22Rv1 (cell line): ENCODE data around the gene ENTPD2.

ENCODE experiments used
- ZFX ChIP-seq: fragments of 450-650 bp; IDR thresholded peaks from 2 replicates; pipeline ENCODE4 v1.6.1; 2017; ENCODE audit warnings: antibody characterized with exemption, borderline replicate concordance
- TF ChIP-seq, protein P1 (sequence below): fragments of 450-650 bp; IDR thresholded peaks from 2 replicates; pipeline ENCODE4 v1.5.1; 2017; ENCODE audit warnings: mild to moderate bottlenecking

DNA sequence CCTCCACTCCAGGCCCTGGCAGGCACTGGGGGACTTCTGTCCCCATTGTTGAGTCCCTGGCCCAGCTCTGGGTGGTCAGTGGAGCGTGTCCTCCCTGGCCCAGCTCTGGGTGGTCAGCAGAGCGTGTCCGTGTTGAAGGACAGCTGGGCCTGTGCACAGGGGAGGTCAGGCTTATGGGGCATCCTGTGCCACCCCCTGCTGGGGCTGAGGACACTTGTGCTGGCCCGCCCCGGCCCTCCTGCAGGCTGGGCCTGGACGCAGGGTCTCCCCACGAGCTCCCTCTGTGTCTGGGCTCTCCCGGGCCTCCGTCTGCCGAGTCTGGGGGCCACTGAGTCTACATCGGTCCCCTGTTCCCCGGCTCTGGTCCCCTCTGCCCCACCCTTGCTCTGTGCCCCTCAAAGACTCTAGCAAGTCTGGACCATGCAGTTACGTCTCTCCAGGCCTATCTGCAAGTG, 46.0 kb downstream of the ENTPD2 start:
- TF ChIP-seq, protein P1, sequence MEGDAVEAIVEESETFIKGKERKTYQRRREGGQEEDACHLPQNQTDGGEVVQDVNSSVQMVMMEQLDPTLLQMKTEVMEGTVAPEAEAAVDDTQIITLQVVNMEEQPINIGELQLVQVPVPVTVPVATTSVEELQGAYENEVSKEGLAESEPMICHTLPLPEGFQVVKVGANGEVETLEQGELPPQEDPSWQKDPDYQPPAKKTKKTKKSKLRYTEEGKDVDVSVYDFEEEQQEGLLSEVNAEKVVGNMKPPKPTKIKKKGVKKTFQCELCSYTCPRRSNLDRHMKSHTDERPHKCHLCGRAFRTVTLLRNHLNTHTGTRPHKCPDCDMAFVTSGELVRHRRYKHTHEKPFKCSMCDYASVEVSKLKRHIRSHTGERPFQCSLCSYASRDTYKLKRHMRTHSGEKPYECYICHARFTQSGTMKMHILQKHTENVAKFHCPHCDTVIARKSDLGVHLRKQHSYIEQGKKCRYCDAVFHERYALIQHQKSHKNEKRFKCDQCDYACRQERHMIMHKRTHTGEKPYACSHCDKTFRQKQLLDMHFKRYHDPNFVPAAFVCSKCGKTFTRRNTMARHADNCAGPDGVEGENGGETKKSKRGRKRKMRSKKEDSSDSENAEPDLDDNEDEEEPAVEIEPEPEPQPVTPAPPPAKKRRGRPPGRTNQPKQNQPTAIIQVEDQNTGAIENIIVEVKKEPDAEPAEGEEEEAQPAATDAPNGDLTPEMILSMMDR, result no peak
- no peak for TF ChIP-seq ZFX
